ENCODE results near the gene FAM180B. TPM values are rescaled to one million over a fixed set of nuclear protein-coding genes. Genes with fewer than 3 reads are reported as not detected.

Gene FAM180B
- total and polyA plus RNA-seq, 2 of the 8 experiments (the other 6 are each of a cell fraction or from before 2014, with no cell fraction given), result 0.09 TPM; not detected in 1

- TF ChIP-seq CHD7 (IDR thresholded peaks at IDR 0.05; ENCODE audit: insufficient replicate concordance, low read length) (no peak), CTCF (IDR thresholded peaks at IDR 0.05; ENCODE audit: control extremely low read depth in 1 of 3, insufficient read depth in 1 of 3, low read depth in 1 of 3, low read length in 3 of 3) (no peak), MAX (IDR thresholded peaks at IDR 0.05) (no peak), YY1 (IDR thresholded peaks at IDR 0.05; ENCODE audit: low read depth, low read length) (no peak), POLR2A (IDR thresholded peaks at IDR 0.05; ENCODE audit: control extremely low read depth in 1 of 2, low read depth in 2 of 2, low read length in 2 of 2) (no peak)
These were observed 24.9 kb downstream of the FAM180B start (continued) for GRCh38 chr11:47611348-47611794.
